B cell (primary cell): ENCODE measurements around the gene RBM28.

Experiments used
- EZH2 ChIP-seq: IDR thresholded peaks from 2 replicates; pipeline ENCODE4 v1.6.1; 2012; ENCODE audit warnings: borderline replicate concordance, low read depth, mild to moderate bottlenecking, moderate library complexity, low read length; ENCODE audit not compliant: insufficient read depth, poor library complexity, severe bottlenecking
- TF ChIP-seq, protein P1 (sequence below): fragments of 200-600 bp; IDR thresholded peaks from one replicate; pipeline ENCODE4 v1.8.0; 2022; ENCODE audit warnings: antibody characterized with exemption, mild to moderate bottlenecking

- TF ChIP-seq, protein P1, sequence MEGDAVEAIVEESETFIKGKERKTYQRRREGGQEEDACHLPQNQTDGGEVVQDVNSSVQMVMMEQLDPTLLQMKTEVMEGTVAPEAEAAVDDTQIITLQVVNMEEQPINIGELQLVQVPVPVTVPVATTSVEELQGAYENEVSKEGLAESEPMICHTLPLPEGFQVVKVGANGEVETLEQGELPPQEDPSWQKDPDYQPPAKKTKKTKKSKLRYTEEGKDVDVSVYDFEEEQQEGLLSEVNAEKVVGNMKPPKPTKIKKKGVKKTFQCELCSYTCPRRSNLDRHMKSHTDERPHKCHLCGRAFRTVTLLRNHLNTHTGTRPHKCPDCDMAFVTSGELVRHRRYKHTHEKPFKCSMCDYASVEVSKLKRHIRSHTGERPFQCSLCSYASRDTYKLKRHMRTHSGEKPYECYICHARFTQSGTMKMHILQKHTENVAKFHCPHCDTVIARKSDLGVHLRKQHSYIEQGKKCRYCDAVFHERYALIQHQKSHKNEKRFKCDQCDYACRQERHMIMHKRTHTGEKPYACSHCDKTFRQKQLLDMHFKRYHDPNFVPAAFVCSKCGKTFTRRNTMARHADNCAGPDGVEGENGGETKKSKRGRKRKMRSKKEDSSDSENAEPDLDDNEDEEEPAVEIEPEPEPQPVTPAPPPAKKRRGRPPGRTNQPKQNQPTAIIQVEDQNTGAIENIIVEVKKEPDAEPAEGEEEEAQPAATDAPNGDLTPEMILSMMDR = no peak
- no peak for TF ChIP-seq EZH2
Measured at GRCh38 chr7:128264477-128264876, 79.2 kb downstream of the RBM28 start.
